ENCODE results near the gene SRRM3. TPM values are rescaled to one million over a fixed set of nuclear protein-coding genes. Genes with fewer than 3 reads are reported as not detected.
"Not testable (repeated sequence)": the region's sequence is repeated elsewhere in the genome, so short reads cannot be mapped to it uniquely, and the experiment has no call there.

The SRRM3 gene
- polyA plus RNA-seq, 4 donors: 1.0 to 2.3 (median 1.7) TPM

- DNase-seq (ENCODE audit: low read depth in 4 of 4, low spot score in 2 of 4): no peak
Observed at GRCh38 chr7:76283254-76284159, 81.8 kb downstream of the SRRM3 start.

DNA sequence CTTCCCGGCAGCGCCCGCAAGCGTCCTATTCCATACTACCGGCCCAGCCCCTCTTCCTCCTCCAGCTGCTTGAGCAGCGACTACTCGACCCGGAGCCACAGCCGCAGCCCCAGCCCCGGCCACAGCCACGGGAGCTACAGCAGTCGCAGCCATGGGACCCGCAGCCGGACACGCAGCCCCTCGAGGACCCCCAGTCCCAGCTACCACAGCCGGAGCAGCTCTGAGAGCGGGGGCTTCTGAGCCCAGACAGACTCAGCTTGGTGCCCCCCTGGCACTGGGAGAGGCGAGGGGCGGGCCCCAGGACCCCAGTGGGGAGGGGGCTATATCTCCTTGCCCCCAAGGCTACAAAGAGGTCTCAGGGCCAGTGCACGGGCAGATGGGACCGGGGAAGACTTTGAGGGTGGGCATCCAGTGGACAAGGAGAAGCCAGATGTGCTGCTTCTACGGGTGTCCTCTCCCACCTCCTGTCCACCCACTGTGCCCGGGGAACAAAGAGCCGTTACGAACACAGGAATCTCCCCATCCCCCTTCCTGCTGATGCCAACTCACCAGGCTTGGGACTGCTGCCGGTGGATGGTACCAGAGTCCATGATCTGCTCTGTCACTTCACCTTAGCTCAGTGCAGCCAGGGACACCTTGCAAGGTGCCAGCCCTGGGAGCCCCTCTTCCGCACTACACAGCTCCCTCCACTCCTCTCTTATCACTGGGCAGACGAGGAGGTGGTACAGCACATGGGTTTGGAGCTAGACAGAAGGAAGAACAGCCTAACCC, 84.1 kb downstream of the SRRM3 start:
- DNase-seq (ENCODE audit: low read depth in 4 of 4, low spot score in 2 of 4): no peak

DNA sequence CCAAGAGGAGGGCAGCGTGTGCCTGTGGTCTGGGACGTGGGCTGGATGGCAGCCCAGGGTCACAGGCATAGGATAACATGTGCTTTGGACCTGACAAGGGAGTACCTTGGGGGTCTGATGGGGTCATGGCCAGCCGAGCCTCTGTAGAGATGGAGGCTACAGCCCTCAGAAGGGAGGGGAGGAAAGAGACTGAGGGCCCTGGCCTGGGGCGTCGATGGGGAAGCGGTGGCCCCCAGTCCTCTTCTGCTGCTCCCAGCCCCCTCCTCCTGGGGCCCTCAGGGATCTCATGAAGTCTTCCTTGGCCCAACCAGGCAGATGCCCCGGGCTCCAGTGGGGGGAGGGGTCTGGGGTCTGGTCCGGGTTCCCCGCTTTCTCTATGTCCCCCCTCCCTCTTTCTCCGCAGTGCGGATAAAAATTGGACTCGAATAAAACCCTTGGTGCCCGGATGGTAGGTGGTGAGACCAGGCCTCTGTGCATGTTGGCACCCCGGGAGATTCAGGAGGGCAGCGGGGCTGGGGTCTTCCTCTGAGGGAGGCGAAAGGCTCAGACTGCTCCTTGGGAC, 85.2 kb downstream of the SRRM3 start:
- no peak for DNase-seq (ENCODE audit: low read depth in 4 of 4, low spot score in 2 of 4)

- DNase-seq (ENCODE audit: low read depth in 4 of 4, low spot score in 2 of 4): not testable (repeated sequence)
Observed at GRCh38 chr7:76290847-76291350, 89.2 kb downstream of the SRRM3 start.

- peak in 2 of 4 donors; percentile 78 to 82 for DNase-seq (ENCODE audit: low read depth in 4 of 4, low spot score in 2 of 4)
Observed at GRCh38 chr7:76291351-76292212, 89.9 kb downstream of the SRRM3 start.

DNA sequence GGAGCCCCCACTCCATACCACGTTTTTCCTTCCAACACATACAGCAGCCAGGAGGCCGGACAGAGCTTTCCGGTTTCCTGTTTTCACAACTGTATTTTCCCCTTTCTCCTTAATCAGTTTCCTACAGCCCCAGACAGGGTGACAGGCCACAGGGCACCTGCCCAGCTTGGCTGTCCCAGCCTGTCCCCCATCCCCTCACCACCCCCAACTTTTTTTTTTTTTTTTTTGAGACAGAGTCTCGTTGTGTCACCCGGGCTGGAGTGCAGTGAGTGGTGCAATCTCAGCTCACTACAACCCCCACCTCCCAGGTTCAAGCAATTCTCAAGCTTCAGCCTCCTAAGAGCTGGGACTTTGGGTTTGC, 90.5 kb downstream of the SRRM3 start:
- DNase-seq (ENCODE audit: low read depth in 4 of 4, low spot score in 2 of 4): no peak

DNA sequence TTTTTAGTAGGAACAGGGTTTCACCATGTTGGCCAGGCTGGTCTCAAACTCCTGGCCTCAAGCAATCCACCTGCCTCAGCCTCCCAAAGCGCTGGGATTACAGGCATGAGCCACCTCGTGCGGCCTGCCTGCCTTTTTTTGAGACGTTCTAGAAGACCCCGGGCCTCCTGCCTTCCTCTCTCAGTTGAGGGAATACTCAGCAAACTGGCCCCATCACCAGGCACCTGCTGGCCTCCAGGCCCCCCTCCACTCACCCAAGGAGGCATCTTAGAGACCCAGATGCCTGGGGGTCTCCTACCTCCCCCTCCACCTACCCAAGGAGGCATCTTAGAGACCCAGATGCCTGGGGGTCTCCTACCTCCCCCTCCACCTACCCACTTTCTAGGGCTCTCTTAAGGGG, 91.2 kb downstream of the SRRM3 start:
- not testable (repeated sequence) for DNase-seq (ENCODE audit: low read depth in 4 of 4, low spot score in 2 of 4)

DNA sequence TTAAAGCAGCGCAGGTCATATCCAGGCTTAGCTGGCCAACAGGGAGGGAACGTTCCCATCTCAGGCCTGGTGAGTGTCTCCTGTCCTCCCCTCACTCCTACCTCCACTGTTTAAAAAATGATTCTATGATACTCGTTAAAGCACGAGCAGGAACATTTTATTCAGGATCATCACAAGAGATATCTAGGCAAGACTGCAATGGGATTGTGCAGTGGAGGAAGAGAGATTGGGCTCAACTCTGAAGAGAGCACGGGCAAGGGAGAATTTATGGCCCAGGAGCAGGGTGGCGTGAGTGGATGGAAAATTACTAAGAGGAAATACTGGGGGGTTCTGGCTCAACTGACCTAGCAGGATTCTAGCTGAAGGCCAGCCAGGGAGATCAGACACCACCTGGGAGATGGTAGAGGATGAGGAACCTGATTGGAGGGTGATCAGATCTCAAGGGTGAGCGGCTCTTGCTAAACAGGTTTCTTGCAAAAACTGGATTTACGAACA, 91.8 kb downstream of the SRRM3 start:
- no peak for DNase-seq (ENCODE audit: low read depth in 4 of 4, low spot score in 2 of 4)

- peak in 2 of 4 donors; percentile 41 to 68 for DNase-seq (ENCODE audit: low read depth in 4 of 4, low spot score in 2 of 4)
Observed at GRCh38 chr7:76294344-76295024, 92.8 kb downstream of the SRRM3 start.

- no peak for DNase-seq (ENCODE audit: low read depth in 4 of 4, low spot score in 2 of 4)
Observed at GRCh38 chr7:76296743-76297740, 95.3 kb downstream of the SRRM3 start.

GRCh38 chr7:76300166-76300731, 98.6 kb downstream of the SRRM3 start:
- DNase-seq (ENCODE audit: low read depth in 4 of 4, low spot score in 2 of 4): no peak

GRCh38 chr7:76301000-76301399, 99.3 kb downstream of the SRRM3 start:
- no peak for DNase-seq (ENCODE audit: low read depth in 4 of 4, low spot score in 2 of 4)

DNA sequence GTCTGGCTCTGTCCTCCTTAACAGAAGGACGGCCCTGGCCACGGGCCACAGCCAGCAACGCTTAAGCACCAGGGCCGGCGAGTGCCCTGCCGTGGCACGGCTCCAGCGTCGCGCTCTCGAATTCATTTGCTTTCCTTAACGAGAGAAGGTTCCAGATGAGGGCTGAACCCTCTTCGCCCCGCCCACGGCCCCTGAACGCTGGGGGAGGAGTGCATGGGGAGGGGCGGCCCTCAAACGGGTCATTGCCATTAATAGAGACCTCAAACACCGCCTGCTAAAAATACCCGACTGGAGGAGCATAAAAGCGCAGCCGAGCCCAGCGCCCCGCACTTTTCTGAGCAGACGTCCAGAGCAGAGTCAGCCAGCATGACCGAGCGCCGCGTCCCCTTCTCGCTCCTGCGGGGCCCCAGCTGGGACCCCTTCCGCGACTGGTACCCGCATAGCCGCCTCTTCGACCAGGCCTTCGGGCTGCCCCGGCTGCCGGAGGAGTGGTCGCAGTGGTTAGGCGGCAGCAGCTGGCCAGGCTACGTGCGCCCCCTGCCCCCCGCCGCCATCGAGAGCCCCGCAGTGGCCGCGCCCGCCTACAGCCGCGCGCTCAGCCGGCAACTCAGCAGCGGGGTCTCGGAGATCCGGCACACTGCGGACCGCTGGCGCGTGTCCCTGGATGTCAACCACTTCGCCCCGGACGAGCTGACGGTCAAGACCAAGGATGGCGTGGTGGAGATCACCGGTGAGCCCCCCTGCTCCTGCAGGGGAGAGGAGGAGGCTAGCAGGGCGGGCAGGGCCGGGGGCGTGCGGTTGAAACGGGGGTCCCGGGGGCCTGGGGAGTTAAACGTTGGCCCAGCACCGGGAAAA, 100.9 kb downstream of the SRRM3 start, which contains the start of gene HSPB1:
HSPB1 (plus strand) TSS at position 327 of the 855 bp plus-strand sequence; CDS start at position 367, 40 bp downstream.
- DNase-seq (ENCODE audit: low read depth in 4 of 4, low spot score in 2 of 4): peak in 2 of 4 donors; percentile 60 to 68

GRCh38 chr7:76303202-76304147, 101.8 kb downstream of the SRRM3 start:
- DNase-seq (ENCODE audit: low read depth in 4 of 4, low spot score in 2 of 4): peak in 3 of 4 donors; percentile 80 to 86 (median 85)

DNA sequence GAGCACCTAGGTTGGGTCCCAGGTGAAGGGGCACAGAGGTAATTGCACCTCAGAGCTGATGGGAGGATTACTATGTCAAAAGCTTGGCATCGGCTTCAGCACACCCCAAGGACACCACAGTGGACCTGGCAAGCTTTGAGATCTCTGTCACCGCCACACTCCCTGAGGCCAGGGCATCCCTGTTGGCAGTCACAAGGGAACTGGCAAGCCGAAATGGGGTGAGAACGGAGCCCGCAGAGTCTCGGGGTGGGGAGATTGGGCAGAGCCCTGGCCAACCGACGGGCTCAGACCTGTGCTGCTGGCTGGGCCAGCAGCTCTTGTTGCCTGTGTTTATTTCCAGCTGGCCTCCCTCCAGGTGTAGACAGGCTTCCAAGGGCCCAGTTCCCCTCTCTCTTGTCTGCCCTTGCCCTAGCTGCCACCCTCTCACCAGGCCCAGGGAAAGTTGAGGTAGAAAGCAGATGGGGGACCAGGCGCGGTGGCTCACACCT, 103.2 kb downstream of the SRRM3 start:
- no peak for DNase-seq (ENCODE audit: low read depth in 4 of 4, low spot score in 2 of 4)

Data from left renal cortex interstitium (tissue), 4 donors.